AG08396 (cell line): ENCODE measurements around the gene ITM2B.
A peak's percentile ranks its signal among the peaks of the same experiment; 100 is the strongest.
"Not testable (repeated sequence)": the region's sequence is repeated elsewhere in the genome, so short reads cannot be mapped to it uniquely, and the experiment has no call there.

ENCODE experiments used
- DNase-seq: peaks from one replicate; pipeline ENCODE4 v3.0.0; 2012; ENCODE audit warnings: low spot score, mixed read lengths

ITM2B gene

GRCh38 chr13:48233046-48233888 lies at the start of gene ITM2B:
TSS of gene ITM2B (plus strand) at chr13:48233206. CDS start at chr13:48233361, 155 bp downstream.
- DNase-seq, result peak; percentile 90

DNA sequence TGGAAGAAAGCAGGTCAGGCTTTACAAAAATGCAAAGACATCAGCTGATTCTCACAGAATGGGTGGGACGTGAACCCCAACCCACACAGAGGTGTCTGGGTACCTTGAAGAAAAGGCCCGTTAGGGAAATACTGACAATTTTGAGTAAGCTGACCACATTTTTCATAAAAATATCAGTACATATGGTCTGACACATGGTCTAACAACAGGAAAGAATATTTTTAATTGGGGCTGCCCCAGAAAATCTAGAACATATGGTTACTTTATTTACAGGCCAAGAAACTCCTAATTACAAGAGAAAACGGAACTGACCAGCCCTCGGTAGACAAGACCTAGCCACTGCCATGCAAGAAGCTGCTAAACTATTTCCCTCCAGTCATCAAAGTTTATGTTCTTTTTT lies 48.7 kb upstream of the ITM2B start:
- DNase-seq, result no peak

- no peak for DNase-seq
These were observed 48.0 kb upstream of the ITM2B start for GRCh38 chr13:48185018-48185417.

- DNase-seq, result no peak
These were observed 46.3 kb upstream of the ITM2B start for GRCh38 chr13:48186722-48187121.

DNA sequence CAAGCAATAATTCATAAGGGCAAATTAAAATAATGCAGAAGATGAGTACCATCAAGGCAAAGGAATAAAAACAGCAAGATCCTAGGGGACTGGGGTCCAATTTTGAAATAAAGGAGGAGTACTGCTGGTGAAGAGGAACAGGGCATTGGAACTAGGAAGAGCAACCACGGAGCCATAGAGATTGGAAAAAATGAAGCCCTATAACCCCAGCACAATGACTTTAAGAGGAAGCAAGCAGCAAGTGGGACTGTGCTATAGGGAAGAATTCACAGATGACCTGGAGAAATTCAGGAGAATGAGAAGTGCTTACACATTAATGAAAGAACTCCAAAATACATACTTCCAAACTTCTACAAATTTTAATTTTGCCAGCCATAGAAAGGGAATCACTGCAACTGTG lies 44.9 kb upstream of the ITM2B start:
- no peak for DNase-seq

GRCh38 chr13:48188601-48189000 lies 44.4 kb upstream of the ITM2B start:
- no peak for DNase-seq

GRCh38 chr13:48189171-48189570 lies 43.8 kb upstream of the ITM2B start:
- DNase-seq, result no peak

DNA sequence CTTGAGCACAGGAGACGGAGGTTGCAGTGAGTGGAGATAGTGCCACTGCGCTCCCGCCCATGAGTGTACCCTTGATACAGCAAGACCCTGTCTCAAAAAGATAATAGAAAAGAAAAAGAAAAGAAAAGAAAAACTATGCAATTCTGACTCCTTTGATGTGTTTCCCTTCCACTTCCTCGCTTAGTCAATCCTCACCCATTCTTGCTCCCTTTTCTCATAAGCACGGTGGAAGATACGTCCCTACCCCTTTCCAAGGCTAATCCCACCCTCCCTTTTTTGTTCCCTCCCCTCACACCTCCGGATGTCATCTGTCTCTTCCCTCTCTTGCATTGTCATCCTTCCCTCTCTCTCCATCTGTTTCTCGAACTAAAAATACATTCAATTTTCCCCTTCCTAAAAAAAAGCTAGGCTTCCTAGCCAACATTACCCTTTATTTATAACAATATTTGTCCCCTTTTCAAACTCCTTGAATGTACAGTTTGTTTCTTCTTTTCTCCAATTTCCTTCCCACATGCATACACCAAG lies 40.5 kb upstream of the ITM2B start:
- DNase-seq, result no peak

DNA sequence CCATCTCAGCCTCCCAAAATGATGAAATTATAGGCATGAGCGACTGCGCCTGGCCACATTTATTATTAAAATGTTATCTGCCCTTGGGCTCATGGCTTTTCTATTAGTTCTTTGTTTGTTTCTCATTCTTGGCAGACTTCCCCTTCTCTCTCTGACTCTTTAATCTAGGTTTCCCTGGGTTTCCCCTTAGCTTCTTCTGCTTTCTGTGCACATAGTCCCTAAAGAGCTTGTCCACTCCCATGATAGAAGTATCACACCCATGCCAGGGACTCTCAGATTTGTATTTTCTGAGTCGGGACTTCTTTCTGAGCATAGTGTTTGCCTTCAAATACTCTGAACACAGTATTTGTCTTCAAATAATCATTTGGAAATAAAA lies 38.6 kb upstream of the ITM2B start:
- DNase-seq, result no peak

GRCh38 chr13:48199404-48199946 lies 33.5 kb upstream of the ITM2B start:
- DNase-seq, result no peak

GRCh38 chr13:48201044-48201443 lies 32.0 kb upstream of the ITM2B start:
- DNase-seq, result no peak

- not testable (repeated sequence) for DNase-seq
These were observed 25.8 kb upstream of the ITM2B start for GRCh38 chr13:48207207-48207606.

GRCh38 chr13:48210178-48210577 lies 22.8 kb upstream of the ITM2B start:
- DNase-seq, result peak; percentile 47

GRCh38 chr13:48214519-48215121 lies 18.4 kb upstream of the ITM2B start:
- no peak for DNase-seq

DNA sequence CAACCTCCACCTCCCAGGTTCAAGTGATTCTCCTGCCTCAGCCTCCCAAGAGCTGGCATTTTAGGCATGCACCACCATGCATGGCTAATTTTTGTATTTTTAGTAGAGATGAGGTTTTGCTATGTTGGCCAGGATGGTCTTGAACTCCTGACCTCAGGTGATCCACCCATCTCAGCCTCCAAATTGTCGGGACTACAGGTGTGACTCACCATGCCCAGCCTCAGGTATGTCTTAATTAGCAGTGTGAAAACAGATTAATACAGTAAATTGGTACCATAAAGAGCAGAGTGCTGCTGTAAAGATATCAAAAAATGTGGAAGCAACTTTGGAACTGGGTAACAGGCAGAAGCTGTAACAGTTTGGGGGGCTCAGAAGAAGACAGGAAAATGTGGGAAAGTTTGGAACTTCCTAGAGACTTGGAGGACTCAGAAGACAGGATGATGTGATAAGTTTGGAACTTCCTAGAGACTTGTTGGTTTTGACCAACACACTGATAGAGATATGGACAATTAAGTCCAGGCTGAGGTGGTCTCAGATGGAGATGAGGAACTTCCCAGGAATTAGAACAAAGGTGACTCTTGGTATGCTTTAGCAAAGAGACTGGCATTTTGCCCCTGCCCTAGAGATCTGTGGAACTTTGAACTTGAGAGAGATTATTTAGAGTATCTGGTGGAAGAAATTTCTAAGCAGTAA lies 17.3 kb upstream of the ITM2B start:
- not testable (repeated sequence) for DNase-seq

DNA sequence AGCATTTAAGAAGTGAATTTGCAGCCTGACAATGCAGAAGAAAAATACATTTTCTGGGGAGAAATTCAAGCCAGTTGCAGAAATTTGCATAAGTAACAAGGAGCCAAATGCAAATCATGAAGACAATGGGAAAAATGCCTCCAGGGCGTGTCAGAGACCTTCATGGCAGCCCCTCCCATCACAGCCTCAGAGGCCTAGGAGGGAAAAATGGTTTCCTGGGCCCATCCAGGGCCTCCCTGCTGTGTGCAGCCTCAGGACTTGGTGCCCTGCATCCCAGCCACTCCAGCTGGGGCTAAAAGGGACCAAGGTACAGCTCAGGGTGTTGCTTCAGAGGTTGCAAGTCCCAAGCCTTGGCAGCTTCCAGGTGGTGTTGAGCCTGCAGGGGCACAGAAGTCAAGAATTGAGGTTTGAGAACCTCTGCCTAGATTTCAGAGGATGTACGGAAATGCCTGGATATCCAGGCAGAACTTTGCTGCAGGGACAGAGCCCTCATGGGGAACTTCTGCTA lies 16.7 kb upstream of the ITM2B start:
- DNase-seq, result no peak

DNA sequence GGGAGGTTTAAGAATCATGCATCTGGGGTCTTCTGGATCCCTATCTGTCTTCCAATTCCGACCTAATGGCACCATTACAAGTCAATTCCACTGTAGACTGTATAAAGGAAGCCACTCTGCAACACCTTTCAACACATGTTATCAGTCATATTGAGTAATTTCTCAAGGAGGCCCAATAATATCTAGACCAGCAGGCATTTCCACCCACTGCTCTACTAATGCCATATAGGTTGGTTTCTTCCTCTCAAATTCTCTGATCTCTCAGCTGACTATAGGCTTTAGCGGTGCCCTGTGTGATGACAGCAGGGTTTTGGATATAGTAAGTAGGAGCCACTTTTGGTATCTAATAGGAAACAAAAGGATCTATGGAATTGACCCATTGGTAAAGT lies 12.4 kb upstream of the ITM2B start:
- no peak for DNase-seq

DNA sequence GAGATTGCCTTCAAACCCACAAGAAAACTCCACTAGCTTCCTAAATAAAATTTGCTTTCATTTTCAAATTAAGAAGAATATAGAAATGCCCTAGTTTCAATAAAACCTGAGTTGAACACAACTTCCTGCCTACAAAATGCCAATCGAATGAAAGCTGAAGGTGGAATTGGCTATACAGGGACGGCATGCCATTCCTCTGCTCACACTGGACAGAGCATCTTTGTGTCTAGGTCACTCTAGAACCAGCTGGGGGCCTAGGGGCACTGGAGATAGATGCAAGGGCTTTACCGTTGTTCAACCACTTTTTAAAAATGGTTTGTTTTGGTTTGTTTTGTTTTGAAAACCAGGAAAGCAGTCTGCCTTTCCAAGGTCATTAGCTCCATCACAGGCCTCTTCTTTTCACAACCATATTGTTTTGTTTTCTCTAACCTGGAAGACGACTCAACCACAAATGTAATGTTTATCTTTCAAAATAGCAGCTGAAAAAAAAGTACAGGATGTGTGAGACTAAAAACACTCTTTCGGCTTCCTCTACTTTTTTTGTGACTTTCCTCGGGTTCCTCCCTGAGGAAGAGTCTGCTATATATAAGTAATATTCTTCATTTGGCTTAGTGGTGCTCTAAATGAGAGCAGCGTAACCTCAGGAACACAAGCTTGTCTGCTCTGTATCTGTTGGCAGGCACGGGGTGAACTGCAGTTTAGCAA lies 11.9 kb upstream of the ITM2B start:
- DNase-seq, result no peak

- no peak for DNase-seq
These were observed 11.3 kb upstream of the ITM2B start for GRCh38 chr13:48221686-48222187.

DNA sequence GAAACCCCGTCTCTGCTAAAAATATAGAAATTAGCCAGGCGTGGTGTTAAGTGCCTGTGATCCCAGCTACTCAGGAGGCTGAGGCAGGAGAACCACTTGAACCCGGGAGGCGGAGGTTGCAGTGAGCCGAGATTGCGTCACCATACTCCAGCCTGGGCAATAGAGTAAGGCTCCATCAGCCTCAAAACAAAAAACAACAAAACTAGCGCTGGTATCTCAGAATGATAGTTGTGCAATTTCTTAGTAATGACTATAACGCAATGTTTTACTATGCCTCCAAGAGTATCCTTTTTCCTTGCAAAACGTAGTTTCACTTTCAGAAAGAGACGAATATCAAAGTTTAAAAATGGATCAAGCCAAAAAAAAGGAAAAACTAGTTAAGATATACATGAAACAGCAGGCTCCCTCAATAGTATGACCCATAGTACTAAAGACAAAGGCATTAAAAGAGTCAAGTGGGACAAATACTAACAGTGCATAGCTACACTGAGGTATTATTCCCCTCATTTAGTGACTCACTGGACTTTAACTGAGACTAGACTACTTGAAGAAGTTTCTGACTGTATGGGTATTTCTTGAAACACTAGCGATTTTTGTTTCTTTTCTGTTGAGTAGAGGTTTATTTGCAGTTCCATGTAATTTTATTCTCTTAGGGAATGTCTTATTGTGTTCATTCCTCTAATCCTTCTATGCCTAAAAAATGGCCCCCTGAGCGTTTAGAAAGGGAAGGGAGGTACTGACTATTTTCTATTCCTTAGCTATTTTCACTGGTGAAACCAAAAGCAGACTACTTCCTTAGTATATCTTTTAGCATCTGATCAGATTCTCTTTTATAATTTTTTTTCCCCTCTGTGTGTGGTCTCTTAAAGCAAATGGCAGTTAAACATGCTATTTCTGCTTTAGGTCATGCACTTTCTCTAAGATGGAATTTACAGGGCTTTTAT lies 10.4 kb upstream of the ITM2B start:
- no peak for DNase-seq
